HAP-1 (cell line): Measurements from ENCODE around the gene SZT2.
"Not testable (repeated sequence)": the region's sequence is repeated elsewhere in the genome, so short reads cannot be mapped to it uniquely, and the experiment has no call there.

Experiments
- DNase-seq, 2 experiments: peaks; one replicate each; pipeline ENCODE4 v3.0.0-alpha.2; 2016 to 2020; ENCODE audit warnings: low spot score in 2 of 2
- H3K27me3 ChIP-seq: fragments of 250-450 bp; sonication (Bioruptor Pico); 2 replicates; pipeline ENCODE4 v1.5.1; 2020; ENCODE audit warnings: low read depth, mild to moderate bottlenecking, moderate library complexity
- H3K36me3 ChIP-seq: fragments of 250-450 bp; sonication (Bioruptor Pico); replicated peaks from 2 replicates; pipeline ENCODE4 v1.5.1; 2020; ENCODE audit warnings: mild to moderate bottlenecking
- H3K4me1 ChIP-seq: fragments of 250-450 bp; sonication (Bioruptor Pico); 2 replicates; pipeline ENCODE4 v1.5.1; 2020; ENCODE audit warnings: mild to moderate bottlenecking
- H3K4me3 ChIP-seq: fragments of 250-450 bp; sonication (Bioruptor Pico); 2 replicates; pipeline ENCODE4 v1.5.1; 2020; ENCODE audit warnings: mild to moderate bottlenecking, moderate library complexity
- H3K9me3 ChIP-seq: fragments of 250-450 bp; sonication (Bioruptor Pico); 2 replicates; pipeline ENCODE4 v1.5.1; 2020; ENCODE audit warnings: mild to moderate bottlenecking, moderate library complexity
- in situ Hi-C: fragments of 300-500 bp; cut with MboI; formaldehyde crosslinking; loops from 3 replicates; pipeline ENCODE4 v1.14.3; 2020; ENCODE audit warnings: low sequenced_read_pairs, inconsistent platforms, mixed read lengths

The SZT2 gene

GRCh38 chr1:43449708-43450069 is 60.0 kb downstream of the SZT2 start:
- Histone ChIP-seq H3K36me3 (peaks cover 44% of the 10 kb centered on the region), H3K27me3 (no peaks in the 10 kb centered on the region), H3K4me1 (no peaks in the 10 kb centered on the region), H3K9me3 (no peaks in the 10 kb centered on the region), H3K4me3 (no peak overlapping the region)
- DNase-seq: no peak
- in situ Hi-C loops: no loop called here

GRCh38 chr1:43450251-43450941 is 60.7 kb downstream of the SZT2 start:
- no peak overlapping the region for H3K4me3 ChIP-seq
- peaks cover 44% of the 10 kb centered on the region for H3K36me3 ChIP-seq
- no peaks in the 10 kb centered on the region for H3K9me3 ChIP-seq
- in situ Hi-C loops: no loop called here
- no peak for DNase-seq
- no peaks in the 10 kb centered on the region for H3K27me3 ChIP-seq
- no peaks in the 10 kb centered on the region for H3K4me1 ChIP-seq

- in situ Hi-C loops: no loop called here
- Histone ChIP-seq H3K36me3 (peaks cover 40% of the 10 kb centered on the region), H3K4me3 (no peak overlapping the region), H3K9me3 (no peaks in the 10 kb centered on the region), H3K4me1 (no peaks in the 10 kb centered on the region), H3K27me3 (peaks cover under 1% of the 10 kb centered on the region; the same call in 1 of the 2 replicates)
- no peak for DNase-seq
Measured at GRCh38 chr1:43451157-43451591, 61.5 kb downstream of the SZT2 start.

GRCh38 chr1:43451701-43452532 is 62.2 kb downstream of the SZT2 start:
- Histone ChIP-seq H3K36me3 (peaks cover 33% of the 10 kb centered on the region), H3K4me3 (no peak overlapping the region), H3K27me3 (peaks cover 6% of the 10 kb centered on the region; the same call in 1 of the 2 replicates), H3K4me1 (no peaks in the 10 kb centered on the region), H3K9me3 (no peaks in the 10 kb centered on the region)
- DNase-seq: no peak
- in situ Hi-C loops: no loop called here

- in situ Hi-C loops: no loop called here
- Histone ChIP-seq H3K4me1 (no peaks in the 10 kb centered on the region), H3K9me3 (no peaks in the 10 kb centered on the region), H3K36me3 (peaks cover 26% of the 10 kb centered on the region), H3K4me3 (no peak overlapping the region), H3K27me3 (peaks cover 6% of the 10 kb centered on the region; the same call in 1 of the 2 replicates)
- no peak for DNase-seq
Measured at GRCh38 chr1:43452789-43453441, 63.2 kb downstream of the SZT2 start.

- H3K4me1 ChIP-seq: no peaks in the 10 kb centered on the region
- peaks cover 6% of the 10 kb centered on the region for H3K27me3 ChIP-seq
- no peaks in the 10 kb centered on the region for H3K9me3 ChIP-seq
- in situ Hi-C loops: no loop called here
- peaks cover 18% of the 10 kb centered on the region for H3K36me3 ChIP-seq
- H3K4me3 ChIP-seq: no peak within 1 kb of the TSS
- no peak for DNase-seq
Measured at GRCh38 chr1:43453442-43454269, 64.0 kb downstream of the SZT2 start, which contains the start of gene HYI. Gene HYI (minus strand): TSS chr1:43453931. CDS start chr1:43453793, 138 bp downstream.

- Histone ChIP-seq H3K27me3 (peaks cover 6% of the 10 kb centered on the region), H3K9me3 (no peaks in the 10 kb centered on the region), H3K36me3 (peaks cover 12% of the 10 kb centered on the region), H3K4me1 (no peaks in the 10 kb centered on the region), H3K4me3 (no peak overlapping the region)
- no peak for DNase-seq
- in situ Hi-C loops: no loop called here
Measured at GRCh38 chr1:43454270-43455011, 64.7 kb downstream of the SZT2 start.

- DNase-seq: no peak
- Histone ChIP-seq H3K27me3 (peaks cover 6% of the 10 kb centered on the region), H3K9me3 (no peaks in the 10 kb centered on the region), H3K4me3 (no peak overlapping the region), H3K4me1 (no peaks in the 10 kb centered on the region), H3K36me3 (peaks cover 8% of the 10 kb centered on the region)
- in situ Hi-C loops: no loop called here
Measured at GRCh38 chr1:43455213-43455889, 65.7 kb downstream of the SZT2 start.

GRCh38 chr1:43458379-43458778 is 68.7 kb downstream of the SZT2 start:
- H3K4me3 ChIP-seq, H3K36me3 ChIP-seq, DNase-seq, H3K9me3 ChIP-seq, H3K4me1 ChIP-seq, in situ Hi-C loops, H3K27me3 ChIP-seq: not testable (repeated sequence)

GRCh38 chr1:43460988-43461693 is 71.4 kb downstream of the SZT2 start:
- in situ Hi-C loops: no loop called here
- no peaks in the 10 kb centered on the region for H3K9me3 ChIP-seq
- H3K4me3 ChIP-seq: no peak overlapping the region
- peaks cover 5% of the 10 kb centered on the region for H3K27me3 ChIP-seq
- no peak for DNase-seq
- H3K36me3 ChIP-seq: no peaks in the 10 kb centered on the region
- no peaks in the 10 kb centered on the region for H3K4me1 ChIP-seq

- Histone ChIP-seq H3K9me3 (no peaks in the 10 kb centered on the region), H3K27me3 (no peaks in the 10 kb centered on the region; the same call in 1 of the 2 replicates), H3K4me3 (no peak overlapping the region), H3K36me3 (no peaks in the 10 kb centered on the region), H3K4me1 (no peaks in the 10 kb centered on the region)
- no peak for DNase-seq
- in situ Hi-C loops: no loop called here
Measured at GRCh38 chr1:43463479-43463878, 73.8 kb downstream of the SZT2 start.
